GM23248 (cell line): ENCODE data around the gene COPZ2.

Experiments used
- EZH2 ChIP-seq: fragments of 200-600 bp; sonication (generic); IDR thresholded peaks from 2 replicates; pipeline ENCODE4 v1.6.1; 2018; ENCODE audit warnings: antibody characterized with exemption, mild to moderate bottlenecking; ENCODE audit not compliant: insufficient read depth, poor library complexity, severe bottlenecking
- EZH2phosphoT487 ChIP-seq: fragments of 200-600 bp; sonication (generic); IDR thresholded peaks from 2 replicates; pipeline ENCODE4 v1.6.1; 2018; ENCODE audit warnings: antibody characterized with exemption, moderate library complexity, mild to moderate bottlenecking, low read depth; ENCODE audit not compliant: insufficient read depth

GRCh38 chr17:48037036-48037837 lies at the start of gene COPZ2:
- no peak for TF ChIP-seq EZH2
- TF ChIP-seq EZH2phosphoT487, result no peak
